HG02884 (cell line): ENCODE data around the gene INTS4.
"Not testable (repeated sequence)": the region's sequence is repeated elsewhere in the genome, so short reads cannot be mapped to it uniquely, and the experiment has no call there.

ENCODE experiments used
- ATAC-seq: cut with Tn5 transposase; IDR thresholded peaks from one replicate; pipeline ENCODE4 v1.9.1; 2021; ENCODE audit warnings: mild to moderate bottlenecking, moderate library complexity; ENCODE audit not compliant: unreplicated experiment

INTS4 gene, protein sequence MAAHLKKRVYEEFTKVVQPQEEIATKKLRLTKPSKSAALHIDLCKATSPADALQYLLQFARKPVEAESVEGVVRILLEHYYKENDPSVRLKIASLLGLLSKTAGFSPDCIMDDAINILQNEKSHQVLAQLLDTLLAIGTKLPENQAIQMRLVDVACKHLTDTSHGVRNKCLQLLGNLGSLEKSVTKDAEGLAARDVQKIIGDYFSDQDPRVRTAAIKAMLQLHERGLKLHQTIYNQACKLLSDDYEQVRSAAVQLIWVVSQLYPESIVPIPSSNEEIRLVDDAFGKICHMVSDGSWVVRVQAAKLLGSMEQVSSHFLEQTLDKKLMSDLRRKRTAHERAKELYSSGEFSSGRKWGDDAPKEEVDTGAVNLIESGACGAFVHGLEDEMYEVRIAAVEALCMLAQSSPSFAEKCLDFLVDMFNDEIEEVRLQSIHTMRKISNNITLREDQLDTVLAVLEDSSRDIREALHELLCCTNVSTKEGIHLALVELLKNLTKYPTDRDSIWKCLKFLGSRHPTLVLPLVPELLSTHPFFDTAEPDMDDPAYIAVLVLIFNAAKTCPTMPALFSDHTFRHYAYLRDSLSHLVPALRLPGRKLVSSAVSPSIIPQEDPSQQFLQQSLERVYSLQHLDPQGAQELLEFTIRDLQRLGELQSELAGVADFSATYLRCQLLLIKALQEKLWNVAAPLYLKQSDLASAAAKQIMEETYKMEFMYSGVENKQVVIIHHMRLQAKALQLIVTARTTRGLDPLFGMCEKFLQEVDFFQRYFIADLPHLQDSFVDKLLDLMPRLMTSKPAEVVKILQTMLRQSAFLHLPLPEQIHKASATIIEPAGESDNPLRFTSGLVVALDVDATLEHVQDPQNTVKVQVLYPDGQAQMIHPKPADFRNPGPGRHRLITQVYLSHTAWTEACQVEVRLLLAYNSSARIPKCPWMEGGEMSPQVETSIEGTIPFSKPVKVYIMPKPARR

GRCh38 chr11:77994434-77995362 is at the start of gene INTS4:
Gene INTS4, minus strand, starts transcription at chr11:77994668. Its CDS starts 25 bp downstream, at chr11:77994643.
- ATAC-seq: peak; percentile 99

DNA sequence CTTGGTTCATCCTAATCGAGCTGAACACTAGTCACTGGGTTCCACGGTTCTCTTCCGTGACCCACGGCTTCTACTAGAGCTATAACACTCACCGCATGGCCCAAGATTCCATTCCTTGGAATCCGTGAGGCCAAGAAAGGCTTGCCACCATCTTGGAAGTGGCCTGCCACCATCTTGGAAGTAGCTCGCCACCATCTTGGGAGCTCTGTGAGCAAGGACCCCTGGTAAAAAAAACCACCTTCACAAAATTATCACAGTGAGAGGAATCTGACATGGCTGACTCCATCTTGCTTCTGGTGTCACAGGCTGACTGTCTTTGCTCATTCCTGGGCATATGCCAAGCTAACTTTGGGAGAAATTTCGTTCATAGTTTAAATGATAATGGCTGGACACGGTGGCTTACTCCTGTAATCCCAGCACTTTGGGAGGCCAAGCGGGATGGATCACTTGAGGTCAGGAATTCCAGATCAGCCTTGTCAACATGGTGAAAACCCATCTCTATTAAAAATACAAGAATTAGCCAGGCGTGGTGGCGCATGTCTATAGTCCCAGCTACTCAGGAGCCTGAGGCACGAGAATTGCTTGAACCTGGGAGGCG is 47.5 kb upstream of the INTS4 start:
- ATAC-seq: no peak

DNA sequence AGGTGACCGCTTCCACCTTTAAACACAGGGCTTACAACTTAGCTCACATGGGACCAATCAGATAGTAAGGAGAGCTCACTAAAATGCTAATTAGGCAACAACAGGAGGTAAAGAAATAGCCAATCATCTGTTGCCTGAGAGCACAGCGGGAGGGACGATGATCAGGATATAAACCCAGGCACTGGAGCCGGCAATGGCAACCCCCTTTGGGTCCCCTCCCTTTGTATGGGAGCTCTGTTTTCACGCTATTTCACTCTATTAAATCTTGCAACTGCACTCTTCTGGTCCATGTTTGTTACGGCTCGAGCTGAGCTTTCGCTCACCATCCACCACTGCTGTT is 46.9 kb upstream of the INTS4 start:
- ATAC-seq: not testable (repeated sequence)

DNA sequence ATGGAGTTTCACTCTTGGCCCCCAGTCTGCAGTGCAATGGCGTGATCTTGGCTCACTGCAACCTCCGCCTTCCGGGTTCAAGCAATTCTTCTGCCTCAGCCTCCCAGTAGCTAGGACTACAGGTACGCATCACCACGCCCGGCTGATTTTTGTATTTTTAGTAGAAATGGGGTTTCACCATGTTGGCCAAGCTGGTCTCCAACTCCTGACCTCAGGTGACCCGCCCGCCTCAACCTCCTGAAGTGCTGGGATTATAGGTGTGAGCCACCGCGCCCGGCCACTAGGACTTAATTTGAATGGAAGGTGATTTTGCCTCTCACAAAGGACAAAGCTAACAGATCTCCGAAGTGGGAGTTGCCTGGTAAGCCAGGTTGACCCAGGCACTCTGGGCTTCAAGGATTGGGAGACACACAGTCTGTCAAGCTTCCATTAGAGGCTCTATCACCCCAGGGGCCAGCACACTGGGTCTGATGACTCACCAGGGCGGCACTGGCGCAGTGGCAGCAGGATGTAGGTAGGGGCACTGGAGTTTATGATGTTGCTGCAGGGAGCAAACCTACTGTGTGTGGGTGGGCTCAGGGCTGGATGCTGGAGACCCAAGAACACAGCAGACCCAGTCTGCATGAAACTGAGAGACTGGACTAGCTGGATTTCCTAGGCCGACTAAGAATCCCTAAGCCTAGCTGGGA is 46.4 kb upstream of the INTS4 start:
- no peak for ATAC-seq

DNA sequence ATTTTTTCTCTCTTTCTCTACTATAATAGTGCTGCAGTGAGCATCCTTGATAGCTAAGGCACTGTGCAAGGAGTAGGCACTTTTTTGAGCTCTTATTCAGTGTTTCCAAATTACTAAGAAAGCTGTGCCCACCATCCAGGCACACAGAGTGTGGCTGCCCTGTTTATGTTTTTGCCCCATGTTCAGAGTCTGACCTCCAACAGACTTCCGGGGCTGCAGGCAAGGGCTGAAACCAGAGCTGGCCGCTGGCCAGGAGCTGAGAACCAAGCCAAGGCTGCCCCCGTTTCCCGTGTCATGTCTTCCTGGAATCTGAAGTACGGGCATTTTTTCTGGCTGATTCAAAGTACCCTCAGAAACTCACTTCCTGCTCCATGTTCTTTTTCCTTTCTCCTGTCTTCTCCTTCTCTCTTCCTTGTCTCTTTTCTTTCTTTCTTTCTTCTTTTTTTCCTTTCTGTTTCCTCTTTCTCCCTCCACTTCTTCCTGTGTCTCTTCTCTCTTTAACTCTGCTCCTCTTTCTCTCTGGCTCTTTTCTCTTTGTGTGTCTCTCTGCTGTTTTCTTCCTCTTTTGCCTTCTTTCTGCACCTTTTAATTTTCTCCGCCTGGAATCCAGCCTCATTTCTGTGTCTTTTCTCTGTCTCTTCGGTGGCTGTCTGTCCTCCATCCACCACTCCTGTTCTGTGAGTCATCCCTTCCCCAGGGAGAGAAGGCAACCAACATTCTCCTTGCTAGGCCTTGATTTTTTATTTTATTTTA is 45.6 kb upstream of the INTS4 start:
- peak; percentile 54 for ATAC-seq

GRCh38 chr11:78039391-78039918 is 45.0 kb upstream of the INTS4 start:
- no peak for ATAC-seq

- ATAC-seq: no peak
Observed at GRCh38 chr11:78038697-78039313, 44.3 kb upstream of the INTS4 start.

GRCh38 chr11:78037825-78038620 is 43.6 kb upstream of the INTS4 start:
- no peak for ATAC-seq

DNA sequence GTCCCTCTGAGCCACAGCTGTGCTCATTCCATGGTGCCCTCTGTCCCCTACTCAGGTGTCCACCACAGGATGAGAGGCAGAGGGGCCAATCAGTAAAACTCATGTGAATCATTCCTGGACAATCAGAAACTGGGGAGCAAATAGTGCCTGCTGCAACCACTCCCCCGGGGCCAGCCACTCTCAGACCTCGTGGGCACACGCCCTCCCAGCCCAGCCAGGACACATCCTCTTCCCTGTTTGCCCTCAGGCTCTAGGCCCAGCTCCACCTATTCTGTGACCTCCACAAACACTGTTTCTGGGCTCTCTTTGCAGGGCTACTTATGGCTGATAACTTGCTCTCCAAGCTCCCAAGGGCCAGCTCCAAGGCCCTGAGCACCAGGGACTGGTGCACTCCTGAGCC is 42.6 kb upstream of the INTS4 start:
- no peak for ATAC-seq

DNA sequence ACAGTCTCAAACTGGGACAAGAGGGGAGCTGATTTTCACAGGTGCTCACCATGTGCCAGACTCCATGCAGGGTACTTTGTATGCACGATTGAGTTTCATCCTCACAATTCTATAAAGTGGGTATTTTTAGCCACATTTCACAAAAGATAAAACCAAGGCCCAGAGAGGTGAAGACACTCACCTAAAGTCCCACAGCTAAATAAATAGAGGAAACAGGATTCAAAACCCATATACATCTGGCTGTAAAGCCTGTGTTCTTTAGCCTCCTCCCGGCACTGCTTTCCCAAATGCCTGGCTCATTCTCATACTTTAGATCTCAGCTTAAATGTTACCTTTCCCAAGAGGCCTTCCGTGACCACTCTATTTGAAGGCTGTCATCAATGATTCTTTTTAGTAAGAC is 41.8 kb upstream of the INTS4 start:
- no peak for ATAC-seq

- no peak for ATAC-seq
Observed at GRCh38 chr11:78034623-78035022, 40.2 kb upstream of the INTS4 start.

- ATAC-seq: no peak
Observed at GRCh38 chr11:78033040-78033439, 38.6 kb upstream of the INTS4 start.

DNA sequence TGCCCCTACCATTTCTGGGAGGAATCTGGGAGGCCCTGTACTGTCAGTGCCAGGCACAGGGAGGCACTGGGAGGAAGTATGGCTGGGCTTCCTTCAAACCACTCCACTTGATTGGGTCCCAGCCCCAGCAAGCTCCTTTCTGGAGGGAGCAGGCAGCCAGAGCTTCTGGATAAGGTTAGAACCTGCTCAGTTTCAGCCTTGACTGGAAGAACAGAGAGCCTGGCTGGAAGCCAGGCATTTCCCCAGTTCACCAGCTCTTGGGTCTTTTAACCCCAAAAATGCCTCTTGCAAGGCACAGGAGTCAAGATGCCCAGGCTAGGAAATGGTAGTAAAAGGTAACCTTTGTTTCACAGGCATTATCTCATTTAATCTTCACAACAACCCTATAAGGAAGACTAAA is 37.6 kb upstream of the INTS4 start:
- ATAC-seq: no peak

GRCh38 chr11:78031629-78032028 is 37.2 kb upstream of the INTS4 start:
- ATAC-seq: peak; percentile 63

- no peak for ATAC-seq
Observed at GRCh38 chr11:78030429-78031325, 36.2 kb upstream of the INTS4 start.

DNA sequence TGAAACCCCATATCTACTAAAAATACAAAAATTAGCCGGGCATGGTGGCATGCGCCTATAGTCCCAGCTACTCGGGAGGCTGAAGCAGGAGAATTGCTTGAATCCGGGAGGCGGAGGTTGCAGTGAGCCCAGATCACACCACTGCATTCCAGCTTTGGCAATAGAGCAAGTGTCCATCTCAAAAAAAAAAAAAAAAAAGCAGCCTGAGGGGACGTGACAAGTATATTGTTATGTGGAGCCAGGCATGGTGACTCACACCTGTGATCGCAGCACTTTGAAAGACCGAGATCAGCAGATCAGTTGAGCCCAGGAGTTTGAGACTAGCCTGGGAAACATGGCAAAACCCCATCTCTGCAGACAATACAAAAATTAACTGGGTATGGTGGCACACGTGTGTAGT is 34.0 kb upstream of the INTS4 start:
- ATAC-seq: not testable (repeated sequence)

DNA sequence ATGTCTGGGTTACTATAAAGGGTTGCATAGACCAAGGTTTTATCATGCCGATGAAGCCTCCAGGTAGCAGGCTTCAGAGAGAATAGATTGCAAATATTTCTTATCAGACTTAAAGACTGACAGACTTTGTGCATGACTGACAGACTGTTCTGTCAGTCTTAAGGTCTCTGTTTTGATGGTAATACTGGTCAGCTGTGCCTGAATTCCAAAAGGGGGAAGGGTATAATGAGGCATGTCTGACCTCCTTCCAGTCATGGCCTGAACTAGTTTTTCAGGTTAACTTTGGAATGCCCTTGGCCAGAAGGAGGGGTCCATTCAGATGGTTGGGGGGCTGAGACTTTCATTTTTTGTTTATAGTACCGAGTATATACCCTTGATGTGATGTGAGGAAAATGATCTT is 33.3 kb upstream of the INTS4 start:
- ATAC-seq: no peak
